HEK293 (cell line): Measurements from ENCODE around the gene RBM42.

ENCODE experiments used
- BCL11B ChIP-seq: fragments of 450-650 bp; formaldehyde crosslinking; IDR thresholded peaks from 2 replicates; pipeline ENCODE4 v1.5.1; 2016; ENCODE audit warnings: low read depth, missing biosample characterization, missing genetic modification characterization
- FEZF1 ChIP-seq: fragments of 450-650 bp; formaldehyde crosslinking; IDR thresholded peaks from 2 replicates; pipeline ENCODE4 v1.5.1; 2016; ENCODE audit warnings: missing biosample characterization, missing genetic modification characterization
- IKZF3 ChIP-seq: fragments of 450-650 bp; IDR thresholded peaks from 2 replicates; pipeline ENCODE4 v1.5.0; 2018; ENCODE audit warnings: missing biosample characterization, mild to moderate bottlenecking, missing genetic modification characterization, moderate library complexity
- REST ChIP-seq: fragments of 450-650 bp; formaldehyde crosslinking; IDR thresholded peaks from 2 replicates; pipeline ENCODE4 v1.5.1; 2016; ENCODE audit warnings: missing biosample characterization, missing genetic modification characterization
- TRIM28 ChIP-seq: IDR thresholded peaks from 2 replicates; pipeline ENCODE4 v1.6.1; 2011; ENCODE audit warnings: low read length, control low read depth, borderline replicate concordance
- YY1 ChIP-seq: fragments of 450-650 bp; formaldehyde crosslinking; IDR thresholded peaks from 2 replicates; pipeline ENCODE4 v1.5.1; 2018; ENCODE audit warnings: missing biosample characterization, missing genetic modification characterization
- ZFP3 ChIP-seq: fragments of 450-650 bp; formaldehyde crosslinking; IDR thresholded peaks from 2 replicates; pipeline ENCODE4 v1.5.1; 2016; ENCODE audit warnings: low read depth, missing biosample characterization, missing genetic modification characterization
- ZNF19 ChIP-seq: fragments of 450-650 bp; formaldehyde crosslinking; IDR thresholded peaks from 2 replicates; pipeline ENCODE4; 2016; ENCODE audit warnings: missing biosample characterization, missing genetic modification characterization, low read depth
- ZNF324 ChIP-seq: fragments of 450-650 bp; formaldehyde crosslinking; IDR thresholded peaks from 2 replicates; pipeline ENCODE4 v1.5.1; 2016; ENCODE audit warnings: missing biosample characterization, missing genetic modification characterization
- ZNF335 ChIP-seq: fragments of 450-650 bp; formaldehyde crosslinking; conservative IDR thresholded peaks from 2 replicates; pipeline ENCODE4 v1.5.1; 2016; ENCODE audit warnings: missing biosample characterization, missing genetic modification characterization
- ZNF354C ChIP-seq: fragments of 450-650 bp; formaldehyde crosslinking; IDR thresholded peaks from 2 replicates; pipeline ENCODE4 v1.5.1; 2016; ENCODE audit warnings: missing biosample characterization, missing genetic modification characterization, low read depth, borderline replicate concordance
- ZNF544 ChIP-seq: fragments of 450-650 bp; formaldehyde crosslinking; IDR thresholded peaks from 2 replicates; pipeline ENCODE4 v1.5.0; 2017; ENCODE audit warnings: missing biosample characterization, missing genetic modification characterization
- ZNF555 ChIP-seq: fragments of 450-650 bp; formaldehyde crosslinking; conservative IDR thresholded peaks from 2 replicates; pipeline ENCODE4 v1.5.1; 2017; ENCODE audit warnings: missing biosample characterization, mild to moderate bottlenecking, missing genetic modification characterization, inconsistent platforms
- ZNF561 ChIP-seq: fragments of 450-650 bp; IDR thresholded peaks from 2 replicates; pipeline ENCODE4 v1.5.1; 2018; ENCODE audit warnings: missing biosample characterization, missing genetic modification characterization, borderline replicate concordance
- ZNF585B ChIP-seq: fragments of 450-650 bp; formaldehyde crosslinking; IDR thresholded peaks from 2 replicates; pipeline ENCODE4 v1.5.1; 2016; ENCODE audit warnings: missing biosample characterization, missing genetic modification characterization
- ZNF701 ChIP-seq: fragments of 450-650 bp; formaldehyde crosslinking; IDR thresholded peaks from 2 replicates; pipeline ENCODE4 v1.5.1; 2016; ENCODE audit warnings: missing biosample characterization, missing genetic modification characterization
- ZNF777 ChIP-seq: fragments of 450-650 bp; formaldehyde crosslinking; IDR thresholded peaks from 2 replicates; pipeline ENCODE4 v1.5.1; 2017; ENCODE audit warnings: missing biosample characterization, missing genetic modification characterization, borderline replicate concordance
- TF ChIP-seq, protein P1 (sequence below): fragments of 450-650 bp; IDR thresholded peaks from 2 replicates; pipeline ENCODE4 v1.5.1; 2018; ENCODE audit warnings: missing biosample characterization, mild to moderate bottlenecking, missing genetic modification characterization
- TF ChIP-seq, protein P2 (sequence below): fragments of 450-650 bp; formaldehyde crosslinking; IDR thresholded peaks from 2 replicates; pipeline ENCODE4 v1.5.1; 2016; ENCODE audit warnings: missing biosample characterization, missing genetic modification characterization
- TF ChIP-seq, protein P3 (sequence below): fragments of 450-650 bp; formaldehyde crosslinking; optimal IDR thresholded peaks from 2 replicates; pipeline ENCODE3; 2016; ENCODE audit warnings: missing biosample characterization, mild to moderate bottlenecking, missing genetic modification characterization
- TF ChIP-seq, protein P4 (sequence below): fragments of 450-650 bp; formaldehyde crosslinking; IDR thresholded peaks from 2 replicates; pipeline ENCODE4 v1.5.1; 2016; ENCODE audit warnings: missing biosample characterization, missing genetic modification characterization
- TF ChIP-seq, protein P5 (sequence below): fragments of 450-650 bp; formaldehyde crosslinking; IDR thresholded peaks from 2 replicates; pipeline ENCODE4 v1.5.1; 2016; ENCODE audit warnings: missing biosample characterization, missing genetic modification characterization
- TF ChIP-seq, protein P6 (sequence below): fragments of 450-650 bp; formaldehyde crosslinking; IDR thresholded peaks from 2 replicates; pipeline ENCODE4 v1.5.1; 2016; ENCODE audit warnings: missing biosample characterization, missing genetic modification characterization, borderline replicate concordance

The RBM42 gene

DNA sequence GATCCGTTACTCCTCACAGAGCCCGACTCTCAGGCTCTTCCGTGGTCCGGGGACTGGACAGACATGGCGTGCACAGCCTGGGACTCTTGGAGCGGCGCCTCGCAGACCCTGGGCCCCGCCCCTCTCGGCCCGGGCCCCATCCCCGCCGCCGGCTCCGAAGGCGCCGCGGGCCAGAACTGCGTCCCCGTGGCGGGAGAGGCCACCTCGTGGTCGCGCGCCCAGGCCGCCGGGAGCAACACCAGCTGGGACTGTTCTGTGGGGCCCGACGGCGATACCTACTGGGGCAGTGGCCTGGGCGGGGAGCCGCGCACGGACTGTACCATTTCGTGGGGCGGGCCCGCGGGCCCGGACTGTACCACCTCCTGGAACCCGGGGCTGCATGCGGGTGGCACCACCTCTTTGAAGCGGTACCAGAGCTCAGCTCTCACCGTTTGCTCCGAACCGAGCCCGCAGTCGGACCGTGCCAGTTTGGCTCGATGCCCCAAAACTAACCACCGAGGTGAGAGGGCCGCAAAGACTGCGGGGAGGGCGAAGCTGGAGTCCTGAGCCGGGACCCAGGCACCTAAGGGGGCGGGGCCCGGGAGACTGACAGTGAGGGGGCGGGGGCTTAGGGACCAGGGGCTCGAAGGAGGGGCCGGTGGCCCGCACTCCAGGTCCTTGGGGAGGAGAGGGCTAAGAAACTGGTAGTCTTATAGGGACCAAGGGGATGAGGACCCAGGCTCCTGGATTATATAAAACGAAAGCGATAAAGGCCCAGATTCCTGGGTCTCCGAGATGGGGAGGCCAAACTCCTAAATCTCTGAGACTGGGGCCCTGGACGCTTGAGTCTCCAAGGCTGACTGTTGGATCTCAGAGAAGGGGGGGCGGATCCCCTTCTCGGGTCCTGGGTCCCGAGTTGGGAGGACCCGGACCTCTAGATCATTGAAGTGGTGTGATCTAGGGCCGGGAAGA is 14.7 kb downstream of the RBM42 start (continued):
- TF ChIP-seq ZNF561 (tag by site-specific recombination) (peak; percentile 100), ZNF324 (tag by site-specific recombination) (peak; percentile 97), ZNF335 (tag by site-specific recombination) (peak; percentile 97), ZNF354C (tag by site-specific recombination) (no peak), REST (tag by site-specific recombination) (peak; percentile 82), ZFP3 (no peak), FEZF1 (tag by site-specific recombination) (no peak), ZNF585B (tag by site-specific recombination) (no peak), YY1 (tag by site-specific recombination) (peak; percentile 47; the same call in 1 of the 2 replicates), ZNF777 (peak; percentile 98), TRIM28 (no peak), IKZF3 (tag by site-specific recombination) (peak; percentile 90), ZNF544 (tag by site-specific recombination) (no peak), ZNF555 (tag by site-specific recombination) (no peak), ZNF701 (no peak), ZNF19 (no peak), BCL11B (tag by site-specific recombination) (peak; percentile 29; the same call in 1 of the 2 replicates)
- TF ChIP-seq, protein P1, sequence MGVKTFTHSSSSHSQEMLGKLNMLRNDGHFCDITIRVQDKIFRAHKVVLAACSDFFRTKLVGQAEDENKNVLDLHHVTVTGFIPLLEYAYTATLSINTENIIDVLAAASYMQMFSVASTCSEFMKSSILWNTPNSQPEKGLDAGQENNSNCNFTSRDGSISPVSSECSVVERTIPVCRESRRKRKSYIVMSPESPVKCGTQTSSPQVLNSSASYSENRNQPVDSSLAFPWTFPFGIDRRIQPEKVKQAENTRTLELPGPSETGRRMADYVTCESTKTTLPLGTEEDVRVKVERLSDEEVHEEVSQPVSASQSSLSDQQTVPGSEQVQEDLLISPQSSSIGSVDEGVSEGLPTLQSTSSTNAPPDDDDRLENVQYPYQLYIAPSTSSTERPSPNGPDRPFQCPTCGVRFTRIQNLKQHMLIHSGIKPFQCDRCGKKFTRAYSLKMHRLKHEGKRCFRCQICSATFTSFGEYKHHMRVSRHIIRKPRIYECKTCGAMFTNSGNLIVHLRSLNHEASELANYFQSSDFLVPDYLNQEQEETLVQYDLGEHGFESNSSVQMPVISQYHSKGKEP = peak; percentile 63
- TF ChIP-seq, protein P2, sequence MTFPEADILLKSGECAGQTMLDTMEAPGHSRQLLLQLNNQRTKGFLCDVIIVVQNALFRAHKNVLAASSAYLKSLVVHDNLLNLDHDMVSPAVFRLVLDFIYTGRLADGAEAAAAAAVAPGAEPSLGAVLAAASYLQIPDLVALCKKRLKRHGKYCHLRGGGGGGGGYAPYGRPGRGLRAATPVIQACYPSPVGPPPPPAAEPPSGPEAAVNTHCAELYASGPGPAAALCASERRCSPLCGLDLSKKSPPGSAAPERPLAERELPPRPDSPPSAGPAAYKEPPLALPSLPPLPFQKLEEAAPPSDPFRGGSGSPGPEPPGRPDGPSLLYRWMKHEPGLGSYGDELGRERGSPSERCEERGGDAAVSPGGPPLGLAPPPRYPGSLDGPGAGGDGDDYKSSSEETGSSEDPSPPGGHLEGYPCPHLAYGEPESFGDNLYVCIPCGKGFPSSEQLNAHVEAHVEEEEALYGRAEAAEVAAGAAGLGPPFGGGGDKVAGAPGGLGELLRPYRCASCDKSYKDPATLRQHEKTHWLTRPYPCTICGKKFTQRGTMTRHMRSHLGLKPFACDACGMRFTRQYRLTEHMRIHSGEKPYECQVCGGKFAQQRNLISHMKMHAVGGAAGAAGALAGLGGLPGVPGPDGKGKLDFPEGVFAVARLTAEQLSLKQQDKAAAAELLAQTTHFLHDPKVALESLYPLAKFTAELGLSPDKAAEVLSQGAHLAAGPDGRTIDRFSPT = peak; percentile 99
- TF ChIP-seq, protein P3, sequence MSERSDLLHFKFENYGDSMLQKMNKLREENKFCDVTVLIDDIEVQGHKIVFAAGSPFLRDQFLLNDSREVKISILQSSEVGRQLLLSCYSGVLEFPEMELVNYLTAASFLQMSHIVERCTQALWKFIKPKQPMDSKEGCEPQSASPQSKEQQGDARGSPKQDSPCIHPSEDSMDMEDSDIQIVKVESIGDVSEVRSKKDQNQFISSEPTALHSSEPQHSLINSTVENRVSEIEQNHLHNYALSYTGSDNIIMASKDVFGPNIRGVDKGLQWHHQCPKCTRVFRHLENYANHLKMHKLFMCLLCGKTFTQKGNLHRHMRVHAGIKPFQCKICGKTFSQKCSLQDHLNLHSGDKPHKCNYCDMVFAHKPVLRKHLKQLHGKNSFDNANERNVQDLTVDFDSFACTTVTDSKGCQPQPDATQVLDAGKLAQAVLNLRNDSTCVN (tag by site-specific recombination) = peak; percentile 100
- TF ChIP-seq, protein P4, sequence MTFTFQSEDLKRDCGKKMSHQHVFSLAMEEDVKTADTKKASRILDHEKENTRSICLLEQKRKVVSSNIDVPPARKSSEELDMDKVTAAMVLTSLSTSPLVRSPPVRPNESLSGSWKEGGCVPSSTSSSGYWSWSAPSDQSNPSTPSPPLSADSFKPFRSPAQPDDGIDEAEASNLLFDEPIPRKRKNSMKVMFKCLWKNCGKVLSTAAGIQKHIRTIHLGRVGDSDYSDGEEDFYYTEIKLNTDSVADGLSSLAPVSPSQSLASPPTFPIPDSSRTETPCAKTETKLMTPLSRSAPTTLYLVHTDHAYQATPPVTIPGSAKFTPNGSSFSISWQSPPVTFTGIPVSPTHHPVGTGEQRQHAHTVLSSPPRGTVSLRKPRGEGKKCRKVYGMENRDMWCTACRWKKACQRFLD (tag by site-specific recombination) = no peak
- TF ChIP-seq, protein P5, sequence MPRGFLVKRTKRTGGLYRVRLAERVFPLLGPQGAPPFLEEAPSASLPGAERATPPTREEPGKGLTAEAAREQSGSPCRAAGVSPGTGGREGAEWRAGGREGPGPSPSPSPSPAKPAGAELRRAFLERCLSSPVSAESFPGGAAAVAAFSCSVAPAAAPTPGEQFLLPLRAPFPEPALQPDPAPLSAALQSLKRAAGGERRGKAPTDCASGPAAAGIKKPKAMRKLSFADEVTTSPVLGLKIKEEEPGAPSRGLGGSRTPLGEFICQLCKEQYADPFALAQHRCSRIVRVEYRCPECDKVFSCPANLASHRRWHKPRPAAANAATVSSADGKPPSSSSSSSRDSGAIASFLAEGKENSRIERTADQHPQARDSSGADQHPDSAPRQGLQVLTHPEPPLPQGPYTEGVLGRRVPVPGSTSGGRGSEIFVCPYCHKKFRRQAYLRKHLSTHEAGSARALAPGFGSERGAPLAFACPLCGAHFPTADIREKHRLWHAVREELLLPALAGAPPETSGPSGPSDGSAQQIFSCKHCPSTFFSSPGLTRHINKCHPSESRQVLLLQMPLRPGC (tag by site-specific recombination) = peak; percentile 89
- TF ChIP-seq, protein P6, sequence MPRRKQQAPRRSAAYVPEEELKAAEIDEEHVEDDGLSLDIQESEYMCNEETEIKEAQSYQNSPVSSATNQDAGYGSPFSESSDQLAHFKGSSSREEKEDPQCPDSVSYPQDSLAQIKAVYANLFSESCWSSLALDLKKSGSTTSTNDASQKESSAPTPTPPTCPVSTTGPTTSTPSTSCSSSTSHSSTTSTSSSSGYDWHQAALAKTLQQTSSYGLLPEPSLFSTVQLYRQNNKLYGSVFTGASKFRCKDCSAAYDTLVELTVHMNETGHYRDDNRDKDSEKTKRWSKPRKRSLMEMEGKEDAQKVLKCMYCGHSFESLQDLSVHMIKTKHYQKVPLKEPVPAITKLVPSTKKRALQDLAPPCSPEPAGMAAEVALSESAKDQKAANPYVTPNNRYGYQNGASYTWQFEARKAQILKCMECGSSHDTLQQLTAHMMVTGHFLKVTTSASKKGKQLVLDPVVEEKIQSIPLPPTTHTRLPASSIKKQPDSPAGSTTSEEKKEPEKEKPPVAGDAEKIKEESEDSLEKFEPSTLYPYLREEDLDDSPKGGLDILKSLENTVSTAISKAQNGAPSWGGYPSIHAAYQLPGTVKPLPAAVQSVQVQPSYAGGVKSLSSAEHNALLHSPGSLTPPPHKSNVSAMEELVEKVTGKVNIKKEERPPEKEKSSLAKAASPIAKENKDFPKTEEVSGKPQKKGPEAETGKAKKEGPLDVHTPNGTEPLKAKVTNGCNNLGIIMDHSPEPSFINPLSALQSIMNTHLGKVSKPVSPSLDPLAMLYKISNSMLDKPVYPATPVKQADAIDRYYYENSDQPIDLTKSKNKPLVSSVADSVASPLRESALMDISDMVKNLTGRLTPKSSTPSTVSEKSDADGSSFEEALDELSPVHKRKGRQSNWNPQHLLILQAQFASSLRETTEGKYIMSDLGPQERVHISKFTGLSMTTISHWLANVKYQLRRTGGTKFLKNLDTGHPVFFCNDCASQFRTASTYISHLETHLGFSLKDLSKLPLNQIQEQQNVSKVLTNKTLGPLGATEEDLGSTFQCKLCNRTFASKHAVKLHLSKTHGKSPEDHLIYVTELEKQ = peak; percentile 9; the same call in 1 of the 2 replicates
